HEK293T (cell line): ENCODE measurements around the gene OSTN.

Experiments
- BHLHE40 ChIP-seq: fragments of 450-650 bp; IDR thresholded peaks from 2 replicates; pipeline ENCODE4 v1.6.1; 2016; ENCODE audit warnings: mild to moderate bottlenecking, moderate library complexity, borderline replicate concordance
- HDGF ChIP-seq: fragments of 450-650 bp; IDR thresholded peaks from 2 replicates; pipeline ENCODE4 v1.6.1; 2017; ENCODE audit warnings: antibody characterized with exemption, borderline replicate concordance
- LEF1 ChIP-seq: fragments of 450-650 bp; IDR thresholded peaks from 2 replicates; pipeline ENCODE4 v1.6.1; 2017; ENCODE audit warnings: mild to moderate bottlenecking, borderline replicate concordance
- SUZ12 ChIP-seq: fragments of 450-650 bp; IDR thresholded peaks from 2 replicates; pipeline ENCODE4 v1.6.1; 2016; ENCODE audit warnings: mild to moderate bottlenecking

DNA sequence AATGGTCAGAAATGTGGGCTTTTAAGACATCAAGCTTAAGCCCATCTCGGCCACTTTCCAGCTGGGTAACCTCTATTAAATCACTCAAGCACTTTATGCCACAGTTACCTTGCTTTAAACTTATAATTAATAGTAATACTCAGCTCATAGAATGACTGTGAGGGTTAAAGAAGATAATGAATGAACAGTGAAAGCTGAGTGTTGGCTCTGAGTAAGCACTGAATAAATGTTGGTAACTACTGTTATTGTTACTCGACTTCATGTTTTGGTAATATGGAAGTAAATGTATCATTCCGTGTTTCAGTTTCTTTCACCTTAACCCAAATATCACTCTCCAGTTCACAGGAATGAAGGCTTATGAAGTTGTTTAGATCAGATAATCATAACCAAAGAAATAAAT, 23.9 kb upstream of the OSTN start:
- TF ChIP-seq BHLHE40 (no peak), HDGF (no peak), SUZ12 (no peak), LEF1 (no peak)
